HCT116 (cell line): ENCODE data around the gene CCDC69. TPM values are rescaled to one million over a fixed set of nuclear protein-coding genes. Genes with fewer than 3 reads are reported as not detected.

Experiments used
- ATAC-seq: fragments of 200-7000 bp; cut with Tn5 transposase; 2 replicates; pipeline ENCODE4 v1.9.1; 2020; ENCODE audit warnings: mild to moderate bottlenecking, moderate library complexity
- BruUV-seq: library from RNA; stranded (reverse); fragments of 400-500 nt; replicated peaks from 2 replicates; lab custom pipeline; 2021; lab: Mats Ljungman, UMichigan
- CTCF ChIA-PET: fragments of 300-600 bp; sonication (Branson Sonifier 250); formaldehyde crosslinking; loops from one replicate; lab custom pipeline; 2021; ENCODE audit warnings: antibody characterized with exemption; lab: Charles Lee
- POLR2A ChIA-PET: fragments of 300-600, 350-600 bp; sonication (Branson Sonifier 250); formaldehyde crosslinking; loops from one replicate; lab custom pipeline; 2021; ENCODE audit warnings: antibody characterized with exemption; lab: Charles Lee
- RAD21 ChIA-PET, 2 experiments: fragments of 300-600 bp; sonication (Branson Sonifier 250); formaldehyde crosslinking; loops; one replicate each; lab custom pipeline; 2023; ENCODE audit warnings: low total read pairs in 2 of 2; ENCODE audit not compliant: uncharacterized antibody in 2 of 2, unreplicated experiment in 2 of 2, low non-redundant PET in 1 of 2; lab: Charles Lee
- DNase-seq: peaks from one replicate; pipeline ENCODE4 v3.0.0-alpha.2; 2010; ENCODE audit warnings: low read depth, low spot score
- H2AFZ ChIP-seq: fragments of 200-600 bp; shearing (Covaris generic), sonication (generic); 2 replicates; pipeline ENCODE4 v1.6.1; 2017; ENCODE audit warnings: low read depth, mixed run types, mixed read lengths, antibody characterized with exemption, low read length; ENCODE audit not compliant: poor library complexity, severe bottlenecking
- H3K27ac ChIP-seq: 2 replicates; pipeline ENCODE4 v1.5.1; 2012; ENCODE audit warnings: low read depth, low read length
- H3K27me3 ChIP-seq: fragments of 200-600 bp; sonication (generic); 2 replicates; pipeline ENCODE4 v1.6.1; 2016; ENCODE audit warnings: mixed run types, low read length, mixed read lengths; ENCODE audit not compliant: insufficient read depth
- H3K36me3 ChIP-seq, 2 experiments: fragments of 200-500 bp in 1 of 2; fragments of 200-600 bp in 1 of 2; sonication (Bioruptor generic) in 1 of 2; sonication (generic) in 1 of 2; 2 replicates each; pipeline versions ENCODE4 v1.5.1 to v1.6.1; 2014 to 2016; ENCODE audit warnings: low read length in 2 of 2, inconsistent platforms in 1 of 2, mixed read lengths in 1 of 2, mixed run types in 1 of 2; ENCODE audit not compliant: insufficient read depth in 2 of 2, control insufficient read depth in 1 of 2
- H3K4me1 ChIP-seq, 2 experiments: fragments of 200-600 bp in 1 of 2; sonication (generic) in 1 of 2; 2 replicates each; pipeline versions ENCODE4 v1.5.1 to v1.6.1; 2012 to 2017; ENCODE audit warnings: low read length in 2 of 2, inconsistent platforms in 1 of 2, mild to moderate bottlenecking in 1 of 2, mixed read lengths in 1 of 2, mixed run types in 1 of 2, moderate library complexity in 1 of 2; ENCODE audit not compliant: insufficient read depth in 2 of 2, control insufficient read depth in 1 of 2
- H3K4me2 ChIP-seq: fragments of 200-600 bp; sonication (generic); 2 replicates; pipeline ENCODE4 v1.6.1; 2017; ENCODE audit warnings: mixed run types, low read length, mixed read lengths
- H3K4me3 ChIP-seq, 2 experiments: fragments of 200-600 bp in 1 of 2; sonication (generic) in 1 of 2; replicated peaks in 1 of 2; 2 replicates each; pipeline ENCODE4 v1.5.1; 2011 to 2016; ENCODE audit warnings: low read length in 2 of 2, control low read depth in 1 of 2, low read depth in 1 of 2, mild to moderate bottlenecking in 1 of 2, mixed read lengths in 1 of 2, mixed run types in 1 of 2
- H3K79me2 ChIP-seq: fragments of 200-600 bp; sonication (generic); 2 replicates; pipeline ENCODE4 v1.6.1; 2017; ENCODE audit warnings: mild to moderate bottlenecking, mixed run types, low read length, moderate library complexity, mixed read lengths; ENCODE audit not compliant: insufficient read depth
- H3K9ac ChIP-seq: fragments of 200-600 bp; sonication (generic); 2 replicates; pipeline ENCODE4 v1.6.1; 2016; ENCODE audit warnings: low read length, mixed read lengths
- H3K9me2 ChIP-seq: fragments of 200-600 bp; sonication (generic), shearing (Covaris generic); 2 replicates; pipeline ENCODE4 v1.6.1; 2017; ENCODE audit warnings: mixed run types, mild to moderate bottlenecking, moderate library complexity; ENCODE audit not compliant: insufficient read depth
- H3K9me3 ChIP-seq, 2 experiments: fragments of 200-500 bp in 1 of 2; fragments of 200-600 bp in 1 of 2; sonication (Bioruptor generic) in 1 of 2; sonication (generic) in 1 of 2; 2 replicates each; pipeline ENCODE4 v1.6.1; 2014 to 2017; ENCODE audit warnings: low read length in 2 of 2, mixed read lengths in 2 of 2, inconsistent platforms in 1 of 2, low read depth in 1 of 2, mild to moderate bottlenecking in 1 of 2, mixed run types in 1 of 2, moderate library complexity in 1 of 2; ENCODE audit not compliant: control insufficient read depth in 1 of 2, insufficient read depth in 1 of 2
- H4K20me1 ChIP-seq: fragments of 200-600 bp; sonication (generic), shearing (Covaris generic); 2 replicates; pipeline ENCODE4 v1.6.1; 2017; ENCODE audit warnings: mixed run types, mild to moderate bottlenecking, moderate library complexity; ENCODE audit not compliant: insufficient read depth
- ATF3 ChIP-seq: IDR thresholded peaks from 2 replicates; pipeline ENCODE4 v1.6.1; 2012
- CBX3 ChIP-seq: IDR thresholded peaks from 2 replicates; pipeline ENCODE4 v1.6.1; 2012; ENCODE audit warnings: low read depth
- CTCF ChIP-seq, 3 experiments: fragments of 200-600 bp in 1 of 3; sonication (generic) in 1 of 3; IDR thresholded peaks in 2 of 3; conservative IDR thresholded peaks in 1 of 3; 2 replicates each; pipeline ENCODE4 v1.5.1; 2012 to 2017; ENCODE audit warnings: low read depth in 2 of 3, low read length in 2 of 3, antibody characterized with exemption in 1 of 3, borderline replicate concordance in 1 of 3, control low read depth in 1 of 3, mild to moderate bottlenecking in 1 of 3, mixed read lengths in 1 of 3, mixed run types in 1 of 3, moderate library complexity in 1 of 3; ENCODE audit not compliant: insufficient read depth in 1 of 3
- ELF1 ChIP-seq: IDR thresholded peaks from 2 replicates; pipeline ENCODE4 v1.6.1; 2012; ENCODE audit warnings: low read depth, borderline replicate concordance
- EZH2phosphoT487 ChIP-seq: fragments of 200-600 bp; IDR thresholded peaks from 2 replicates; pipeline ENCODE4 v1.6.1; 2018; ENCODE audit warnings: antibody characterized with exemption, borderline replicate concordance
- FOSL1 ChIP-seq: IDR thresholded peaks from 2 replicates; pipeline ENCODE4 v1.6.1; 2012; ENCODE audit warnings: low read depth
- JUND ChIP-seq: IDR thresholded peaks from 2 replicates; pipeline ENCODE4 v1.6.1; 2012
- POLR2A ChIP-seq: IDR thresholded peaks from 2 replicates; pipeline ENCODE4 v1.7.0; 2011; ENCODE audit warnings: borderline replicate concordance; ENCODE audit not compliant: insufficient read depth, insufficient read length; ENCODE audit errors: extremely low read depth
- RAD21 ChIP-seq: IDR thresholded peaks from 2 replicates; pipeline ENCODE4 v1.6.1; 2012; ENCODE audit warnings: low read depth, mild to moderate bottlenecking
- REST ChIP-seq: IDR thresholded peaks from 2 replicates; pipeline ENCODE4 v1.6.1; 2012; ENCODE audit warnings: low read depth
- SIN3A ChIP-seq: IDR thresholded peaks from 2 replicates; pipeline ENCODE4 v1.6.1; 2012; ENCODE audit warnings: low read depth
- SP1 ChIP-seq: IDR thresholded peaks from 2 replicates; pipeline ENCODE4 v1.6.1; 2012; ENCODE audit warnings: low read depth
- SRF ChIP-seq: IDR thresholded peaks from 2 replicates; pipeline ENCODE4 v1.6.1; 2012; ENCODE audit warnings: low read depth
- ZFX ChIP-seq: fragments of 450-650 bp; IDR thresholded peaks from 2 replicates; pipeline ENCODE4 v1.6.1; 2017
- ZNF274 ChIP-seq: fragments of 200-500 bp; sonication (Bioruptor generic); IDR thresholded peaks from 2 replicates; pipeline ENCODE4 v1.6.1; 2014; ENCODE audit warnings: mild to moderate bottlenecking, low read depth, low read length, inconsistent platforms
- intact Hi-C: fragments of 100-400 bp; cut with micrococcal nuclease; formaldehyde crosslinking; loops from 2 replicates; pipeline ENCODE4 v1.10.0; 2022
- total RNA-seq: library from RNA; stranded (reverse); gene quantifications from one replicate; pipeline ENCODE4 v1.2.1, GENCODE V29; 2021; ENCODE audit not compliant: unreplicated experiment

Gene CCDC69
- total RNA-seq, 1 experiment from 2014 or later = 4.3 TPM

GRCh38 chr5:151262532-151262931 is 38.6 kb upstream of the CCDC69 start:
- TF ChIP-seq FOSL1 (no peak), ZFX (no peak), JUND (no peak), ZNF274 (no peak), CTCF (IDR thresholded peaks at IDR 0.05 in 2 of 3, conservative IDR thresholded peaks at IDR 0.05 in 1 of 3; ENCODE audit: borderline replicate concordance in 1 of 3, insufficient read depth in 1 of 3, low read depth in 2 of 3, low read length in 2 of 3) (no peak), SRF (no peak), REST (no peak), RAD21 (no peak), CBX3 (no peak), EZH2phosphoT487 (no peak), POLR2A (no peak), SP1 (no peak), ELF1 (no peak), SIN3A (no peak), ATF3 (no peak)
- intact Hi-C loops = no loop called here
- no peak overlapping the region for H3K9ac ChIP-seq
- peaks cover 7 to 29% of the 10 kb centered on the region in 2 experiments; a peak in 3 of 4 replicates for H3K4me1 ChIP-seq
- 0 out of 4 replicates have a peak, but pooled peaks cover 0 to 3% of the 10 kb centered on the region in 2 experiments for H3K36me3 ChIP-seq
- ChIA-PET RAD21 (no interaction called here), POLR2A (interaction anchor here (1.5 kb wide), 1 partner anchor 10 kb away, joined by 10 read pairs; the partner anchor contains the start of gene GM2A), CTCF (no interaction called here)
- DNase-seq (no peak), ATAC-seq (no peak)
- BruUV-seq = no TSS peak
- H3K9me2 ChIP-seq = no peaks in the 10 kb centered on the region
- no peaks in the 10 kb centered on the region for H3K79me2 ChIP-seq
- no peaks in the 10 kb centered on the region for H3K9me3 ChIP-seq
- H3K4me3 ChIP-seq = no peak overlapping the region
- no peak overlapping the region for H3K27ac ChIP-seq
- H3K4me2 ChIP-seq = no peak overlapping the region
- no peaks in the 10 kb centered on the region for H3K27me3 ChIP-seq
- no peak overlapping the region for H2AFZ ChIP-seq
- no peaks in the 10 kb centered on the region for H4K20me1 ChIP-seq
